ENCODE measurements around the gene MVK.

The MVK gene

GRCh38 chr12:109641422-109641821 lies 67.8 kb downstream of the MVK start:
- TF ChIP-seq CTCF (conservative IDR thresholded peaks at IDR 0.05; ENCODE audit: control insufficient read depth, insufficient read depth, low read depth, low read length) = no peak
- no peak for DNase-seq (ENCODE audit: low read depth)
- H3K4me3 ChIP-seq (ENCODE audit: control insufficient read depth, low read depth, low read length) = no peak overlapping the region

- TF ChIP-seq CTCF (conservative IDR thresholded peaks at IDR 0.05; ENCODE audit: control insufficient read depth, insufficient read depth, low read depth, low read length) = no peak
- DNase-seq (ENCODE audit: low read depth) = no peak
Observed at GRCh38 chr12:109642506-109643132, 69.0 kb downstream of the MVK start.

GRCh38 chr12:109645194-109645593 lies 71.6 kb downstream of the MVK start:
- TF ChIP-seq CTCF (conservative IDR thresholded peaks at IDR 0.05; ENCODE audit: control insufficient read depth, insufficient read depth, low read depth, low read length) = no peak
- DNase-seq (ENCODE audit: low read depth) = no peak
- no peak overlapping the region for H3K4me3 ChIP-seq (ENCODE audit: control insufficient read depth, low read depth, low read length)

More at GRCh38 chr12:109642506-109643132, 69.0 kb downstream of the MVK start:
- no peak overlapping the region for H3K4me3 ChIP-seq (ENCODE audit: control insufficient read depth, low read depth, low read length)

- no peak for TF ChIP-seq CTCF (conservative IDR thresholded peaks at IDR 0.05; ENCODE audit: control insufficient read depth, insufficient read depth, low read depth, low read length)
- no peak for DNase-seq (ENCODE audit: low read depth)
- H3K4me3 ChIP-seq (ENCODE audit: control insufficient read depth, low read depth, low read length) = no peak overlapping the region
Observed at GRCh38 chr12:109645708-109646107, 72.1 kb downstream of the MVK start.
